G401 (cell line): ENCODE measurements around the gene RCE1. TPM values are rescaled to one million over a fixed set of nuclear protein-coding genes. Genes with fewer than 3 reads are reported as not detected.

ENCODE experiments used
- DNase-seq: peaks from one replicate; pipeline ENCODE4 v3.0.0-alpha.2; 2015; ENCODE audit warnings: low spot score
- in situ Hi-C: cut with HindIII; loops from 2 replicates; pipeline ENCODE4 v1.10.0; 2016; ENCODE audit warnings: low sequenced_read_pairs, mixed read lengths
- total RNA-seq: library from RNA; depleted of rRNA; stranded (reverse); fragments of >200 nt; shearing (Covaris generic); gene quantifications from 2 replicates; pipeline ENCODE4 v1.2.3, GENCODE V29; 2014

Gene RCE1
- total RNA-seq, 1 experiment from 2014 or later: 32.7 TPM

DNA sequence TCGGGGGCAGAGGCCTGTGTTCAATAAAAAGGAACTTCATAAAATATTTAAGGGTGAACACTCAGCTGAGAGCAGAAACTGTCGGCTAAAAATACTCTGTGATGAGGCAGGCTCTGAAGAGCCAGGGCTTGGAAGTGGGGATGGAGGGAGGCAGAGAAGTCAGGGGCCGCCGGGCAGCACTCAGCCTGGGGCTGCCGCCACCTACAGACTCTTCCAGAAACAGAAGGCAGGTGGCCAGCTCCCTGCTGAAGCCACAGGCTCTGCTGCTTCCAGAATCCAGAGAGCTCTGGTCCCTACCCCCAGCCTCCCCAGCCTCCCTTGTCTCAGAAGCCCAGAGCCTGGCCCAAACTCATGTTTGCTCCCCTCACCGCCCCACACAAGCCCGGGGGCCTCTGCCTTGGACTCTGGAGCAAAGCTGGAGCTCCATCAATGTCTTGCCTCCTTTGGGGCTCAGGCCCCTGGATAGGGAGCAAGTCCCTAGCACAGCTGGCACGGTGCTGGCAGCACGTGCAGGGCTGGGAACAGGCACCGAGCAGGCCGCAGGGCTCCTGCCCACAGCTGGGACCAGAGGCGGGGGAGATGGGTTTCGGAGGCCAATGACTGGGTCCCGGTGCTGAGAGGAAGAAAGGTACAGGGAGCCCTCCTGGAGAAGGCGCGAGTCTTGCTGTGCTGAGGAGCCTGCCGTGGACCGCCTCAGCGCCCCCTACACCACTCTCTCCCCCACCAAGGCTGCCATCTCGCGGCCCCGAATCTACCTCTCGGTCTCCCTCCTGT is 21.9 kb downstream of the RCE1 start:
- in situ Hi-C loops: no loop called here
- peak; percentile 89 for DNase-seq

DNA sequence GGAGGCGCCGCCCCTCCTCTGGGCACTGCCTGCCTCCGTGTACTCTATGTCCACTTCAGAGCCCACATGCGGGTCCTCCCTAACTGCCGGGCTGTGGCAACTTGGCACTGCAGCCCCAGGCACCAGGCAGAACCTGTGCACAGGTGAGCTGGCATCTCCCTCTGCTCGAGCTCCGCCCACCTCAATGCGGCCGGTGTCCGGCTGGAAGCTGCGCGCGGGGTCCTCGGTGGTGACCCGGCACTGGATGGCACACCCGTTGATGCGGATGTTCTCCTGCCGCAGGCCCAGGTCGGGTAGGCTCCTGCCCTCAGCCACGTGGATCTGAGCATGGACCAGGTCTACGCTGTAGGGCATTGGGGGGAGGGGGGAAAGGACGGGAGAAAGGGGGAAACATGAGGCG is 22.8 kb downstream of the RCE1 start:
- in situ Hi-C loops: no loop called here
- no peak for DNase-seq

DNA sequence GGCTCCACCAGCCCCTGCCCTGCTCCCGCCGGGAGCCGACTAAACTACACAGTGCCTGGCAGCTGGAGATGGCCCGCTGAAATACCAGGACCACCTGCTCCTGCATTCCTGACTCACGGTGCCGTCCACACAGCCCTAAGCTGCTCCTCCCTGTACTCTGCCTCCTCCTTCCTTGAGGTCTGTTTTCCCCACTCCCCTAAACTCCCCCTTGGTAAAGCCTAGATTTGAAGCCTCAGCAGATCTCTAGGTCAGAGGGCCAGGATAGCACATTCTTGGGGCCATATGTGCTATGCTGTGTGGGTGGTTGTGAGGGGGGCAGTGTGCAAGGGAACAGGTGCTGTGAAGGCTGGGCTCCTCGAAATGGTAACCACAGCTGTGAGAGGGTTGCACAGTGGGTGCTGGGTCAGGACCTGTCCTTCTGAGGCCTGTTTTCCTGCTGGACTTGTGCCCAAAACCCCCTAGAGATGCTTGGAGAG is 23.3 kb downstream of the RCE1 start:
- in situ Hi-C loops: no loop called here
- DNase-seq: no peak

DNA sequence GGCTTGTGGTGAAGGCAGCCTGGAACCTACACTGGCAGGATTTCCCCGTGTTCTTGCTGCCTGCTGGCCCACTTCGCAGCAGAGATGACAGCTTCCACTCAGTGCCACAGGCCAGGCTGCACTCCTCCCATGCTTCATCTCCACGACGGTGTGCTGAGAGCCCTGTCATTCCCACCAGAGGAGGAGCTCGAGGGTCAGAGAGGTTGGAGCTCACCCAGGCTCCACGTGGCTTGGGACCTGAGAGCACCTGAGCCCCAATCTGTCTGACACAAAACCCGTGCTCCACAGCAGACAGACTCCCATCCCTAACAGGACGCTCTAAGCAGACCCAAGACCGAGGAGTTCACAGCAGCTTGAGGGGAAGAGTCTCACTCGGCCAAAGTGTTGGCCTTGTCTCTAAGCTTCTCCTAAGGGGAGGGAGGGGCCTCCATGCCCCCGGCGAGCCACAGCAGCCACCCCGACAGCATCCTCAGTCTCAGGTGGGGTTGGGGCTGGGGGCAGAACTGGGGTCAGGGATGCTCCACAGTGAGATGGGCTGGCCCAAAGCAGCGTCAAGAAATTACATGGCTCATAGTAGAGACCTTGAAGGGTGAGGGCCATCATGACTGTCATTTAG is 24.3 kb downstream of the RCE1 start:
- DNase-seq: peak; percentile 43

DNA sequence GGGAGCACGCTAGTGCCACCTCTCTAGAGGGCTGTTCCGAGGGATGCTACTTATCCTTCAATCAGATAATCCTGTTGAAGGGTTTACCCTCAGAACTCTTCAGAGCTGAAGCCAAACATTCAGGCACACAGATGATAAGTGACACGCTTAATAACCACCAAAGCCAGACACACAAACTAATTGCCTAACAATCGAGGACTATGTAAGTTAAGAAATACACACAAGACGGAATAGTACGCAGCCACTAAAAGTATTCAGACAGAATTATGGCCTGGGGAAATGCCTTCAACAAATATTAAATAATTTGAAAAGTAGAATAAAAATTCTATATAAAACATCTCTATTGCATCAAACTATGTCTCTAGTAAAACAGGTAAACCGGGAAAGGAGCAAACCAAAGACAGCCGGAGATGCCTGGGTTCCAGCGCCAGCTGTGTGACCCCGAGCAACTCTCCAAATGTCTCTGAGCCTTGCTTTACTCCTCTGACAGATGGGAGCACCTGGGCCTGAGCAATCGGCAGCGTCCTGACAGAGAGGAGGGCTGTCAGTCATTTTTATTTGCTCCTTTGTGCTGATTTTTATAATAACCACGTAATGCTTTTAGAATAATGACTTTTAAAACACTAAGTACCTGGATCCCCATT is 25.0 kb downstream of the RCE1 start:
- no peak for DNase-seq
- in situ Hi-C loops: no loop called here

More for the DNA sequence above, 24.3 kb downstream of the RCE1 start:
- in situ Hi-C loops: no loop called here

DNA sequence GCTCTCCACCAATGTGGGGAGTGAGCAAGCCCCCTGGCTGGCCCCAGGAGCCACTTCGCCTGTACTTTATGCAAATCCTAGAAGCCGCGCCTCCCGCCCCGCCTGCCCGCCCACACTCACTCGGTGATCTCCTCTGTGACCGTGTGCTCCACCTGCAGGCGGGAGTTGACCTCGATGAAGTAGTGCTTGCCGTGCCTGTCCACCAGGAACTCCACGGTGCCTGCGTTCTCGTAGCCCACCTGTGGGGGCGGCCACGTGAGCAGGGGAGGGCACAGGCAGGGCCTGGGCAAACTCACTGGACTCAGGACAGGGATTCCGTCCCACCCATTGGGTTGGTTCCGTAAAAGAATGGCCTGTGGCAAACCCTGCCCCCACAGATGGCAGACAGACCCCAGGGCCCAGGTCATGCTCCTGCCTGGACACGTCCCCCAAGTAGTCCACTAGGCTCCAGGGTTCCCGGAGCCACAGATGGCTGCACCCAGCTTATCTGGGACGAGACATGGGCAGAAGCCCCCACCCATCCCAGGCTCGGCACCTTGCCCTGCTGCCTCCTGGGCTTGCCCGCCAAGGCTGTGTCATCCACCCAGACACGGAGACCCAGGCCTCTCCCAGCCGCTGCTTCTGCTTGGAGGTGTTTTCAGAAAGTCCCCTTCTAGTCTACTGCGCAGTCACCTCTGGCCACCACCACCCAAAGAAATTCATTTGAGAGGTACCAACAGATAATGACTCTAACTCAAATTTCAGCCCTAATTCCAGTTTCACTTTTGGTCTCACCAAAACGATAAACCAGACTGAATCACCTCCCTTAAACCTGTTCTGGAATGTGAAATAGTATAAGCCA is 25.7 kb downstream of the RCE1 start:
- no peak for DNase-seq
- in situ Hi-C loops: no loop called here

DNA sequence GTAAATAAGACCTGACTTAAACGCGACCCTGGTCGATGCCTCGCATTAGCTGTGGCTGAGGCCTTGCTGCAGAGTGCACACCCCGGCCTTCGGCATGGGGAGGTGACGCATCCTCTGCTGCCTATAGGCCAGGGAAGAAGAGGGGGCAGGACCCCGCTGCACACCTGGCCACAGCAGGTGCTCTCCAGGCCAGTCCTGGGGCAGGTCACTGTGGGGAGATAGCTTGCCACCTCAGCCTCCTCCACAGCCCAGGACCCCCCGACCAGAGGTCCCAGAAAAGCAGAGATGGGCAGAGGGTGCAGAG is 26.3 kb downstream of the RCE1 start:
- in situ Hi-C loops: no loop called here

DNA sequence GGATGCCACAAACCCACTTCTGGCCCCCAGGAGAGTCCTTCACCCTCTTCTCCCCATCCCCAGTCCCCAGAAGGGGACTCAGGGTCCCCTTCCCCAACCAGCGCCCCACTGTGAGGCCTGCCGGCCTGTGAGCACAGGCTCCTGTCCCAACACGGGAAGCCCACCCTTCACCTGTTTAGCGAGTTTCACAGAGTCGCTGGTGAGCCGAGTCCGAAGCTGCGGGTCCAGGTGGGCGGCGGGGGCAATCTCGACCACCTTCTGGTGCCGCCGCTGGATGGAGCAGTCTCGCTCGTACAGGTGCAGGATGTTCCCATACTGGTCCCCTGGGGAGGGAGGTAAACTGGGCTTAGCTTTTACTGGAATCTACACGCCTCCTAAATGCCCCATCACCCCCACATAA is 26.9 kb downstream of the RCE1 start:
- DNase-seq: no peak
- in situ Hi-C loops: no loop called here

More for the DNA sequence above, 26.3 kb downstream of the RCE1 start:
- DNase-seq: no peak

DNA sequence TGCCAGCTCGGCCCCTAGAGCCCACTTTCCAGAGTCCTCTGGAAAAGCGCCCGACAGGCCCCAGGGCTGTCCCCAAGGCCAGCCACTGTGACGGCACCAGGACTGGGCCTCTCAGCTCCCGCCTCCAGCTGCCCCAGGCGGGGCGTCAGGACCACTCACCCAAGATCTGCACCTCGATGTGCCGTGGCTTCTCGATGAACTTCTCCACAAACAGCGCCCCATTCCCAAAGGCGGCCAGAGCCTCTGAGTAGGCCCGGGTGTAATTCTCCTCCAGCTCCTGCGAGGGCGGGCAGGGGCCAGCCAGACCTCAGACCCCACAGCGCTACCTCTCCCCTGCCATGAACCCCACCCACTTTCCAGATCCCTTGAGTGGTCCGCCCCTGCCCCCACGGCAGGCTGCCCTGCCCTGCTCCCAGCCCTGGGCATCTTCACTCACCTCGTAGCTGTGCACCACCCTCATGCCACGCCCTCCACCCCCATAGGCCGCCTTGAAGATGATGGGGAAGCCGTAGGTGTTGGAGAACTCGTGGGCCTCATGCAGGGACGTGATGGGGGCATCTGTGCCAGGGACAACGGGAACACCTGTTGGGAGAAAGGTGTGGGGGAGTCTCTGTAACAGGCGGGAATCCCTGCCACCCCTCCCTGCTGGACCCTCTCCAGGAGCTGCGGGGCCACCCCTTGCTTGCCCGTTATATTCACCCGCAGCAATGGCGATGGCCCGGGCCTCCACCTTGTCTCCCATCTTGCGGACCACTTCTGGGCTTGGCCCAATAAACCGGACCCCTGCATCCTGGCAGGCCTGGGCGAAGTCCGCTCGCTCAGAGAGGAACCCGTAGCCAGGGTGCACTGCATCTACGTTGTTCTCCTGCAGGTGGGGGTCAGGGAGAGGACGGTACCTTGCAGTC is 27.6 kb downstream of the RCE1 start:
- in situ Hi-C loops: no loop called here
- no peak for DNase-seq

DNA sequence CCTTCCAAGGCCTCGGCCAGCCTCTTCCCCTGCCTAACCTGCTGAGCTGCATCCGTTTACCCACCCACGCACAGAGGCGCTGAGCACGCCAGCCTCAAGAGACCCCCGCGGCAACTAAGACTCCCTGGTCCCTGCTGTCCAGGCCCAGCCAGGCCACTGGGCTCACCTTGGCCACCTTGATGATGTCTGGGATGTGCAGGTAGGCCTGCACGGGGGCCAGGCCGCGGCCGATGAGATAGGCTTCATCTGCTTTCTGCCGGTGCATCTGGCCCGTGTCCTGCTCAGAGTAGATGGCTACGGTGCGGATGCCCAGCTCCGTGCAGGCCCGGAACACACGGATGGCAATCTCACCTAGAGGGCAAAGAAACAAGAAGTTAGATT is 28.3 kb downstream of the RCE1 start:
- in situ Hi-C loops: no loop called here

DNA sequence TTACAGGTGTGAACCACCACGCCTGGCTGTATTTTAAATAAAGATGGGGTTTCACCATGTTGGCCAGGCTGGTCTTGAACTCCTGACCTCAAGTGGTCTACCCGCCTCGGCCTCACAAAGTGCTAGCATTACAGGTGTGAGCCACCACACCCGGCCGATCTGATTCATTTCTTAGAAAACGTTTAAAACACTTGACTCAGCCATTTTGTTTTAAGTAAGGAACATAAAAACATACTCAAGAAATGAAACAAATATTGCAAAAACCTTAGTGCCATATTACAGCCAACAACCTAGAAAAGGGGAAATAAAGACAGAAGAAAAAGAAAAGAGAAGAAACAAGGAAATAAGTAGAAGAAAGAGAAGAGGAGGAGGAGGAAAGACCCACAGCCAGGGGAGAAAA is 31.0 kb downstream of the RCE1 start:
- in situ Hi-C loops: no loop called here
- no peak for DNase-seq

More for the DNA sequence above, 28.3 kb downstream of the RCE1 start:
- DNase-seq: no peak

DNA sequence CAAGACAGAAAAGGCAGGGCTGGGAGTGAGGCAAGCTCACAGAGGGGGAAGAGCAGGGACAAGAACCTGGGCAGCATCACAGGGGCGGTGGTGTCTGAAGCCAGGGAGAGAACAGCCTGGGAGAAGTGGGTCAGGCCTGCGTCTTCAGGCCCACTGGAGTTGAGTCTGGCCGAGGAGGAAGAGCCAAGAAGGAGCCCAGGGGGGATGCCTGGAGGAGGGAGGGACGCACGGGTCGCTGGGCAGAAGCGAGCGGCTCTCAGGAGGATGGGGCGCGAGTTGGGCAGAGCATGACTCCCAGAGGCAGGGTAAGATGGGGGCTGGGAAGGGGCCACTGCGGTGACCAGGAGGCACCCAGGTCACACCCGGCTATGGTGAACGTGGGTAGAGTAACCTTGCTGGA is 32.1 kb downstream of the RCE1 start:
- DNase-seq: no peak
- in situ Hi-C loops: no loop called here

DNA sequence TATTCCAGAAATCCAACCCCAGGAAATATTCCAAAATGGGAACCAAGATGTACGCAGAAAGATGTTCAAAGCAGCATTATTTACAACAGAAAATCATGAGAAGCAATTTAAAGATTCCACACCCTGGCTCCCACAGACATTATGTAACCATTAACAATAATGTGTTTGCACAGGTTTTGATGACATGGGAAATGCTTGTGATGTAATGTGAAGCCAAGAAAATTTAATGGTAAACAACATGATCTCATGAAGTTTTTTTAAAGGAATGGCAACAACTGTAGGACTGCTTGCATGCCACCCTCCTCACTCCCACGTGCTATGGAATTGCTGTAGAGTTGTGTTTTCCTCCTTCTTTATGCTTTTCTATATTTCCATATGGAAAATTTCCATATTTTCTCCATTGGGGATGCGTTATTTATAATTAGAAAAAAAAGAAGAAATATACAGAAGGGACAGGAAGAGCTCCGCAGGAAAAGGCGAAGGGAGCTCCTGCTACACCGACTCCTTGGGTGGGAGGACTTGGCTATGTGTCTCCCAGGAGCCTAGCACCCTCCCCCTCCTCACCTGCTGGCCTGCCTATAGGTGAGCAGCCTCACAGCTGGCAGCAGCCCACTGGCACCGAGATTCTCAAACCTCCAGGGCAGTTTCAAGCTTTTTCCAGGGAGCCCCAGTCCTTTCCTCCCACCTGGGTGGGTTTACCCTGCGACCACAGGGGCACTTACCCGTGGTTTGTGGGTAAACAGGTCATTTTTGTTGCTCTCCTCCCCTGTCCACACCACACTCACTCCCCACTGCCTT is 34.5 kb downstream of the RCE1 start:
- in situ Hi-C loops: no loop called here
- DNase-seq: no peak

DNA sequence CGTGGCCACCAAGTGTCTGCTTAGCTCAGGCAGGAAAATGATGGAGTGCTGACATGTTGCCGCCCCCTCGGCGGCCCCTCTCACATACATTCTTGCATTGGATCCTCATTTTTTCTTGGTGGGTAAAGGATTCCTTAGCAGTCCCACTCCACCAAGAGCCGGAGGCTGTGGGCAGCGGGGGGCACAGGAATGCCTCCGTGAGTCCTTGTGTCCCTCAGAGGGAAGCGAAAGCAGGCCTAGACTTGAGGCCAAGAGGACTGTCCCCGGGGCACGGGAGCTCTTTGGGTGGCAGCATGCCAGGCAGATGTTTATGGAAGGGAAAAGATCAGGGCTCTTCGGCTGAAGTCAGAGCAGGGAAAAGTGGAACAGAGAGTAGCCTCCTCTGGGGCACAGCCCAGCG is 35.2 kb downstream of the RCE1 start:
- in situ Hi-C loops: no loop called here
- DNase-seq: no peak

DNA sequence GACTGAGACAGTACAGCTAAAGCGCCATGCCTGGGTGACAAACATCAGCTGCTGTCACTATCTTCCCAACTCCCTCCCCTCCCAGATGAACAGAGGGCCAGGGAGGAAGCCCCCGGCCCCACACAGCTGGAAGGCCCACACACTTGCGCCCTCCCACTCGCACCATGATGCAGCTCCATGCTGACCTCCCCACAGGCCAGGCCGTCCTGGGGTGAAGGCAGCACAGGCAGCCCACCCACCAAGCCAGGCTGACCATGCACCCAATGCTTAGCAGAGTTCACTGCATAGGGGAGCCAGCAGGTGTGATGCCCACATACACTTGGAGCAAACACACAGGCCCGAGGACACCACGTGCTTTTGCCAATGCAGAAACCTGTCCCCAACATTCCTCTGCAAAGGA is 35.8 kb downstream of the RCE1 start:
- DNase-seq: no peak
- in situ Hi-C loops: no loop called here

DNA sequence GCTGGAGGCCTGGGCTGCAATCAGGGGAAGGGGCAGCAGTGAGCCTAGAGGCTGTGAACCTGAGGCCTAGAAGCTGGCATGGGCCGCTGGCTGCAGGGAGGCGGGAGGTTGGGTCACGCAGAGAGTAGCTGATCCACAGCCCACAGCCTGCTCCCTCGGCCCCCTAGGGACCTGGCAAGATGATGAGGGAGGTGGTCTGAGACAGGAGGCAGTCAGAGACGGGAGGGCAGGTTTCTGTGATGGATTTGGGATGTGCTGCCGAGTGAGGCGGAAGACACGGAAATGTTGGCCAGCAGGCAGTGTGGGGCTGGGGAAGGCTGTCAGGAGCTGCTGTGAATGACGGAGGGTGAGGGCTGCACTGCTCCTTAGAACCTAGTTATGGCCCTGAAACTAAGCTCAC is 36.3 kb downstream of the RCE1 start:
- DNase-seq: peak; percentile 67
- in situ Hi-C loops: no loop called here

DNA sequence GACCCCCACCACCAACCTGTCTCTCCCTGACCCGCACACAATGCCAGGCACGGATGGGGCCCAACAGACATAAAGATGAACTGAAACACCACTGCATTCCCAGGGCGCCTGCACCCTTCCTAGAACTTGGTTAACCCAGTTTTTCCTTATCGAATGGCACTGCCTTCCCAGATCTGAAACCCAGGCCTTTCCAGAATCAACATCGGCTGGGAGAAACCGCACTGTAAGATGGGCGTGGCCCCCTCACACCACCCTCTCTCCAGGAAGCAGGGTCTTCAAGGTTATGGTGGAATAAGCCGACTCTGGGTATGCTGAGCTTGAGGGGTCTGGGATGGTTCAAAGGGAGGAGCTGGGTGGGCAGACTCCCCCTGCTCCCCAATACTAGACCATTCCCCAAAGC is 36.8 kb downstream of the RCE1 start:
- DNase-seq: no peak
- in situ Hi-C loops: no loop called here
